Measurements from ENCODE around the gene KIAA1328.
"Not testable (repeated sequence)": the region's sequence is repeated elsewhere in the genome, so short reads cannot be mapped to it uniquely, and the experiment has no call there.

KIAA1328 gene

DNA sequence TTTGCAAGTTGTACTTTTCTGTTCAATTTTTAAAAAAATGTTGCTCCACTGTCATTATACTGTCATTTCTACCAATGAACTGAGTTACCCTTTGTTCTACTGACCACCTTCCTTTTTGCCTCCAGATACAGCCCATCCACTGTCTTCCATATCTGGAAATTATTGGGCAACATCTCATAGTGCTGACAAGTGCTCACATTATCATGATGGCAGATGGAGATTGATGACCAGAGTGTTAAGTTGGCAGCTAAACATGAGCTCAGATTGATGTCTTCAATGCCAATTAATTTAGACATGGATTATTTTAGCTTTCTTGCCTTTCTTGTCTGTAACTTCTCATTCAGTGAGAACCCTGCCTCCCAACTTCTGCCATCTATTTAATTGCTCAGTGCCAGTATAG lies 76.6 kb downstream of the KIAA1328 start:
- Mint-ChIP-seq H3K4me1 (no peaks in the 10 kb centered on the region), H3K27me3 (no peaks in the 10 kb centered on the region), H3K36me3 (peaks cover 14% of the 10 kb centered on the region), H3K27ac (no peak overlapping the region), H3K4me3 (no peak overlapping the region), H3K9me3 (peaks cover 4% of the 10 kb centered on the region)
- DNase-seq (ENCODE audit: low spot score in 2 of 2): no peak
- no peak for ATAC-seq (ENCODE audit: low read depth)

DNA sequence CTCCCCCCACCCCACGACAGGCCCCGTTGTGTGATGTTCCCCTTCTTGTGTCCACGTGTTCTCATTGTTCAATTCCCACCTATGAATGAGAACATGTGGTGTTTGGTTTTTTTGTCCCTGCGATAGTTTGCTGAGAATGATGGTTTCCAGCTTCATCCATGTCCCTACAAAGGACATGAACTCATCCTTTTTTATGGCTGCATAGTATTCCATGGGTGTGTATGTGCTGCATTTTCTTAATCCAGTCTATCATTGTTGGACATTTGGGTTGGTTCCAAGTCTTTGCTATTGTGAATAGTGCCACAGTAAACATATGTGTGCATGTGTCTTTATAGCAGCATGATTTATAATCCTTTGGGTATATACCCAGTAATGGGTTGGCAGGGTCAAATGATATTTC lies 80.4 kb downstream of the KIAA1328 start:
- not testable (repeated sequence) for H3K27me3 Mint-ChIP-seq; H3K27ac Mint-ChIP-seq; H3K4me3 Mint-ChIP-seq; ATAC-seq (ENCODE audit: low read depth); H3K9me3 Mint-ChIP-seq; DNase-seq (ENCODE audit: low spot score in 2 of 2)
- Mint-ChIP-seq H3K4me1 (peaks cover 13% of the 10 kb centered on the region), H3K36me3 (peaks cover 24% of the 10 kb centered on the region)

DNA sequence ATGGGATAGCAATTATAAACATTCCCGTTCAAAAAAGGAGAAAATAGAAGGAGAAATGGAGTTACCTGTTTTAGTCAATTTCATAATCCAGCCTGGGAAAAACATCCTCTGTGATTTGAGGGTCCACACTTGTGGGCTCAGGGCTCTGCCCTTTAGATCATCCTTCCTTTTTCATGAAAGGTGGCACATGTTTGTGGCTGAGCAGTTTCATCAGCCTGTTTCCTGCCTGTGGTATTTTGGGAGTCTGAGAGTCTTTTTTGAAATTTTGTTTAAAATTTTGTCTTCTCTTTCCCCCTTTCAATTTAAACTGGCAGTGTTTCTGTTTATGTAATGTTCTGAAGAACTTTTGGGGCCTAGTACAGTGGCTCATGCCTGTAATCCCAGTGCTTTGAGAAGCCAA lies 84.0 kb downstream of the KIAA1328 start:
- Mint-ChIP-seq H3K27me3 (no peaks in the 10 kb centered on the region), H3K36me3 (peaks cover 16% of the 10 kb centered on the region), H3K4me1 (peaks cover 13% of the 10 kb centered on the region), H3K9me3 (no peaks in the 10 kb centered on the region), H3K4me3 (no peak overlapping the region), H3K27ac (no peak overlapping the region)
- ATAC-seq (ENCODE audit: low read depth) (no peak), DNase-seq (ENCODE audit: low spot score in 2 of 2) (no peak)

DNA sequence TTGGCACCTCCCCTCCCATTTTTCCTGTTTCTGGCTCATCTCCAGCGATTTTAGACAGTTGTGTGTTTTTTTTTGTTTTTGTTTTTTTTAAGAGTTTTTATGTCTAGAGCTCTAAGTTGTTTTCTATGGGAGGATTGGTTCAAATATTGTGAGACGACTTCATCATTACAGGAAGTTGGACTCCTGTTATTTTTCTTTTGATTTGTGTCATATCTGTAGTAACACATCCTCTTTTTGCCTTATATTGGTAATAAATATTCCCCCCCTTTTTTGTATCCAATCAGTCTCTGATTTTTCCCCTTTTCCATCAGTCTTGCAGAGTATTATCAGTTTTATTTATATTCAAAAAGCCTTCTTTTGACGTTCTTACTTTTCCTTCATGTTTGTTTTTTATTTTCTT lies 89.0 kb downstream of the KIAA1328 start:
- Mint-ChIP-seq H3K27me3 (no peaks in the 10 kb centered on the region), H3K4me3 (no peak overlapping the region), H3K36me3 (peaks cover 18% of the 10 kb centered on the region), H3K27ac (no peak overlapping the region), H3K9me3 (peaks cover 3% of the 10 kb centered on the region), H3K4me1 (peaks cover 6% of the 10 kb centered on the region)
- ATAC-seq (ENCODE audit: low read depth) (no peak), DNase-seq (ENCODE audit: low spot score in 2 of 2) (no peak)

DNA sequence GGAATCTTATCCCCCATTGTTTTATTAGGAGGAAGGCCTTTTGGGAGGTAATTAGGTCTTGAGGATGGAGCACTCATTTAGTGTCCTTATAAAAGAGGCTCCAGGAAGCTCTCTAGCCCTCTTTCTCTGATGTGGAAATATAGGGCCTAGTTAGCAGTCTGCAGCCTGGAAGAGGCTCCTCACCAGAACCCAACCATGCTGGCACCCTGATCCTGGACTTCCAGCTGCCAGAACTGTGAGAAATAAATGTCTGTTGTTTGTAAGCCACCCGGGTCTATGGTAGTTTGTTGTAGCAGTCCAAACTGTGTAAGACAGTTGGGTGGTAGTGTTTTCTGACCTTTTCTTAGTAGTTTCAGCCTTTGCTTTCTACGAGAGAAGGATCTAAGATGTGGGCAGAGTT lies 100.7 kb downstream of the KIAA1328 start:
- Mint-ChIP-seq H3K36me3 (peaks cover 16% of the 10 kb centered on the region), H3K27me3 (no peaks in the 10 kb centered on the region), H3K9me3 (no peaks in the 10 kb centered on the region), H3K4me3 (no peak overlapping the region), H3K4me1 (no peaks in the 10 kb centered on the region), H3K27ac (no peak overlapping the region)
- ATAC-seq (ENCODE audit: low read depth) (no peak), DNase-seq (ENCODE audit: low spot score in 2 of 2) (no peak)

DNA sequence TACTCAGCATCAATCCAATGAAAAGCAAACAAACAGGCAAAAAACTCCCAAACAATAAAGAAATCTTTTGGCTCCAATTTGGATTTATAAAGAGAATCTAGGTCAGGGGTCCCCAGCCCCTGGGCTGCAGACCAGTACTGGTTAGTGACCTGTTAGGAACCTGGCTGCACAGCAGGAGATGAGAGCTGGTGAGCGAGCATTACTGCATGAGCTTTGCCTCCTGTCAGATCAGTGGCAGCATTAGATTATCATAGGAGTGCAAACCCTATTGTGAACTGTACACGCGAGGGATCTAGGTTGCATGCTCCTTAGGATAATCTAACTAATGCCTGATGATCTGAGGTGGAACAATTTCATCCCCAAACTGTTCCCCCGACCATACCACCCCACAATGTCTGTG lies 102.2 kb downstream of the KIAA1328 start:
- no peaks in the 10 kb centered on the region for H3K4me1 Mint-ChIP-seq
- peaks cover 12% of the 10 kb centered on the region for H3K36me3 Mint-ChIP-seq
- H3K27ac Mint-ChIP-seq: no peak overlapping the region
- H3K4me3 Mint-ChIP-seq: no peak overlapping the region
- ATAC-seq (ENCODE audit: low read depth): no peak
- no peaks in the 10 kb centered on the region for H3K9me3 Mint-ChIP-seq
- DNase-seq (ENCODE audit: low spot score in 2 of 2): no peak
- H3K27me3 Mint-ChIP-seq: no peaks in the 10 kb centered on the region

DNA sequence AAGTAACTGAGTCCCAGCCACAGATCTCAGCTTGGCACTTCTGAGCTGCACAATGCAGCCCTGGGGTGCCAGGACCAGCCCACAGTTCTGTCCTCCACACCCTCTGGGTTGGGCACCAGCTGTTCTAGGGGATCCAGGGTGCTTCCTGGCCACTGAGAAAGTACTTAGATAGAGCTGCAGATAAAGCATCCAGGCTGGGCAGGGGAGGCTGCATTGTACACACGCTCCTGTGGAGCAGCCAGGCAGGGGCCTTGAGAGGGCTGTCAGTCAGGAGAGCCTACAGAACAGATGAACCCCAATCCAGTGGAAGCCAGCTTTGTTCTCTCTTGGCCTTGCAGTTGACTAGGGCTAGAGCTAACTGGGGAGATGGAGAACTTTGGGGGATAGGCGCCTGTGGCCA lies 104.6 kb downstream of the KIAA1328 start:
- no peak for DNase-seq (ENCODE audit: low spot score in 2 of 2)

DNA sequence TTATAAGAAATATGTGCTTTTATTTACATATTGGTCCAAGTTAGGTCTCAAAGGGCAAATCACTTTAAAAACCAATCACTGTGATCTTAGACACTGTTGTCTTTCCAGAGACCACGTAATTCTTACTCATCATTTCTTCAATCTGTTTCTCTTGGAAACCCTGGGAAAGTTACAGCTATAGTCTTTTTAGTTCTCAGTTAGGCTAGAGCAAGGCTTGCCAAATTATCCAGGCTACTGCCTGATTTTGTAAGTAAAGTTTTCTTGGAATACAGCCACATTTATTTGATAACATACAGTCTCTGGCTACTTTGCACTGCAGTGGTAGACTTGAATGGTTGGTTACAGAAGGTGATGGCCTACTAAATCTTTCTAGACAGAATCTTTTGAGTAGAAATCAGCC lies 106.0 kb downstream of the KIAA1328 start:
- no peak overlapping the region for H3K27ac Mint-ChIP-seq
- ATAC-seq (ENCODE audit: low read depth): no peak
- H3K4me3 Mint-ChIP-seq: no peak overlapping the region
- no peaks in the 10 kb centered on the region for H3K27me3 Mint-ChIP-seq
- DNase-seq (ENCODE audit: low spot score in 2 of 2): no peak
- peaks cover 36% of the 10 kb centered on the region for H3K36me3 Mint-ChIP-seq
- no peaks in the 10 kb centered on the region for H3K4me1 Mint-ChIP-seq
- H3K9me3 Mint-ChIP-seq: peaks cover 10% of the 10 kb centered on the region

More for the DNA sequence above, 104.6 kb downstream of the KIAA1328 start:
- Mint-ChIP-seq H3K9me3 (peaks cover 8% of the 10 kb centered on the region), H3K4me1 (no peaks in the 10 kb centered on the region), H3K4me3 (no peak overlapping the region), H3K36me3 (peaks cover 32% of the 10 kb centered on the region), H3K27ac (no peak overlapping the region), H3K27me3 (no peaks in the 10 kb centered on the region)
- ATAC-seq (ENCODE audit: low read depth): no peak

DNA sequence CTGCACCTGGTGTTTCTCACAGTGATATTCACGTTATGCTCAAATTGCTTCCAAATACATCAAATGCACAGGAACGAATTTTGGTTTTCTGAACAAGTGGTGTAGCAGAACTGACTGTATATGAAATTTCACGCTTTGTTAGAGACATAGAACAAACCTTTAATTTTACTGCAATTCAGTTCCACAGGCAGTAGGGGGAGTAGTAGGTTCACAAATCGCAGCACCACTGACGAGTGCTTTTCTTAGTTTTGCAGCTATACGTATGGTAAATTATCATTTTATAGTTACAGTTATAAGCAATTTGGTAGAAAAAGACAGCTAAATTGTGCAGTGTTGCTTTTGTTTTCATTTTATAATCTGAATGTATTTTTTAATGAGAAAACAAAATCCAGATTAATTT lies 113.3 kb downstream of the KIAA1328 start:
- Mint-ChIP-seq H3K9me3 (peaks cover 9% of the 10 kb centered on the region), H3K4me3 (no peak overlapping the region), H3K4me1 (no peaks in the 10 kb centered on the region), H3K27me3 (no peaks in the 10 kb centered on the region), H3K36me3 (peaks cover 19% of the 10 kb centered on the region), H3K27ac (no peak overlapping the region)
- ATAC-seq (ENCODE audit: low read depth) (no peak), DNase-seq (ENCODE audit: low spot score in 2 of 2) (no peak)

DNA sequence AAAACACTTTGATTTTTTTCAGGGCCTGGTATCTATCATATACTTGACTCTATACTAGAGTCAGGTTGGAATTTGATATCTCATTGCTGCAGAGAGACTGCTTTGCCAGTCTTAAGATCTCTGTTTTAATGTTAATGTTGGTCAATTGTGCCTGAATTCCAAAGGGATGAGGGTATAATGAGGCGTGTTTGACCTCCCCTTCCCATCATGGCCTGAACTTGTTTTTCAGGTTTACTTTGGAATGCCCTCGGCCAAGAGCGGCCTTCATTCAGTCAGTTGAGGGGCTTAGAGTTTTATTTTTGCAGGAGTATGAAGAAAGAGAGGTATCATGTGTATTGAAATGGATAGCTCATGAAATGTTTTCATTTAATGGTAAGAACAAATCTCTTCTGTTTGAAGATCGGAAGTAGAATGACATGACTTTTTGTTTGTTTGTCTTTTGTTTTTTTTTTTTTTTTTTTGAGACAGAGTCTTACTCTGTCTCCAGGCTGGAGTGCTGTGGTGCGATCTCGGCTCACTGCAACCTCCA lies 119.0 kb downstream of the KIAA1328 start:
- Mint-ChIP-seq H3K27ac (no peak overlapping the region), H3K4me3 (no peak overlapping the region), H3K27me3 (no peaks in the 10 kb centered on the region), H3K4me1 (no peaks in the 10 kb centered on the region), H3K9me3 (no peaks in the 10 kb centered on the region), H3K36me3 (peaks cover 8% of the 10 kb centered on the region)
- ATAC-seq (ENCODE audit: low read depth) (no peak), DNase-seq (ENCODE audit: low spot score in 2 of 2) (no peak)

DNA sequence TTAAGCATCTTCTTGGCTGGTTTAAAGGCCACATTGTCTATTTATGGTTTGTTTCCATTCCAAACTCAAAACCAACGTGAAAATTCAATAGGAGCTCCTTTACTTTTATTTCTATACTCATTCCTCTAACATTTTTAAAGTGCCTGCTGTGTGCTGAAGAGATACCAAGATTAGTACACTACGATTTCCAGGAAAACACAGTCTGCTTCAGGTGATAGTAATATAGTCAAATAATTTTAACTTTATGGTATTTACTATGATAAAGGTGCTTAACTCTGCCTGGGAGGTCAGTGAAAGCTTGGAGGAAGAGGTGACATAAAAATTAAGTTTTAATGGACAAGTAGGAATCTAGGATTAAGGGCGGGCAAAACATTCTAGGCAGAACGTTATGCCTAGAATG lies 121.4 kb downstream of the KIAA1328 start:
- ATAC-seq (ENCODE audit: low read depth) (no peak), DNase-seq (ENCODE audit: low spot score in 2 of 2) (no peak)
- no peak overlapping the region for H3K4me3 Mint-ChIP-seq
- no peak overlapping the region for H3K27ac Mint-ChIP-seq
- H3K9me3 Mint-ChIP-seq: no peaks in the 10 kb centered on the region
- H3K36me3 Mint-ChIP-seq: peaks cover 8% of the 10 kb centered on the region
- no peaks in the 10 kb centered on the region for H3K4me1 Mint-ChIP-seq
- no peaks in the 10 kb centered on the region for H3K27me3 Mint-ChIP-seq

DNA sequence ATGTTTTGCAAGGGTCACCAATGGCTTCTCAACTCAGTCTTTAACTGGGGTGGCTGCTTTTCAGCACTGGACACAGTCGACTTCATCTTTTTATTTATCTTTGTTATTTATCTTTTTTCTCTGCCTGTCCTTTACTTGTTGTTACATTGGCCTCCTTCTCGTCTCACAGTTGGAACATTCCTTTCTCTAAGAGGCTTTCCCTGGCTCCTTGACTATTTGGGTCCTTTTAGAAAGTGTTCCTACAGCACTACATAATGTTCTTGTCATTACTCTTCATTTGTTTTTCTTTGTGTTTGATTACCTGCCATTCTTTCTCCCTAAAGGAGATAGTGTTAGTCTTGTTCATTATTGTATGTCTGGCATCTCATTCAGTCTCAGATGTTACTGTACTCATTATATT lies 122.0 kb downstream of the KIAA1328 start:
- Mint-ChIP-seq H3K4me1 (no peaks in the 10 kb centered on the region), H3K27ac (no peak overlapping the region), H3K27me3 (no peaks in the 10 kb centered on the region), H3K36me3 (peaks cover 12% of the 10 kb centered on the region), H3K4me3 (no peak overlapping the region), H3K9me3 (no peaks in the 10 kb centered on the region)
- ATAC-seq (ENCODE audit: low read depth) (no peak), DNase-seq (ENCODE audit: low spot score in 2 of 2) (no peak)

DNA sequence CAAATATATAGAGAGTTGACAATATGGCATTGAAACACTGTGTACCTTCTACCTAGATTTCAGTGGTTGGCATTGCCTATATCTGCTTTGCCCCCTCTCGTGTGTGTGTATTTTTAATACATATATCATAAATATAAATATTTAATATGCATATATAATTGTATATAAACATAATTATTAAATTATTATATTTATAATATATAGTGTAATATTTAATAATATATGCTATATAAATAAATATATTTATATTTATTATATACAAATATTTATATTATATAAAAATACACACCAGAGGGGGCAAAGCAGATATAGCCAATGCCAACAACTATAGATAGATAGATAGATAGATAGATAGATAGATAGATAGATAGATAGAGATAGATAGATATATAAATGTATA lies 124.1 kb downstream of the KIAA1328 start:
- H3K4me1 Mint-ChIP-seq: no peaks in the 10 kb centered on the region
- no peak for ATAC-seq (ENCODE audit: low read depth)
- H3K27ac Mint-ChIP-seq: no peak overlapping the region
- no peaks in the 10 kb centered on the region for H3K27me3 Mint-ChIP-seq
- no peak overlapping the region for H3K4me3 Mint-ChIP-seq
- peaks cover 16% of the 10 kb centered on the region for H3K36me3 Mint-ChIP-seq
- no peak for DNase-seq (ENCODE audit: low spot score in 2 of 2)
- H3K9me3 Mint-ChIP-seq: peaks cover 2% of the 10 kb centered on the region

DNA sequence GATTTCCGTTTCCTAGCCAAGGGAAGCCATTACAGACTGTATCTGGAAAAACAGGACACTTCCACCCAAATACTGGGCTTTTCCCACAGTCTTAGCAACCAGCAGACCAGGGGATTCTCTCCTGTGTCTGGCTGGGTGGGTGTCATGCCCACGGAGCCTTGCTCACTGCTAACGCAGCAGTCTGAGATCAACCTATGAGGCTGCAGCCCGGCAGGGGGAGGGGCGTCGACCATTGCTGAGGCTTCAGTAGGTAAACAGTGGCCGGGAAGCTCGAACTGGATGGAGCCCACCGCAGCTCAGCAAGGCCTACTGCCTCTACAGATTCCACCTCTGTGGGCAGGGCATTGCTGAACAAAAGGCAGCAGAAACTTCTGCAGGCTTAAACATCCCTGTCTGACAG lies 131.1 kb downstream of the KIAA1328 start:
- Mint-ChIP-seq H3K27me3 (no peaks in the 10 kb centered on the region), H3K27ac (no peak overlapping the region), H3K4me3 (no peak overlapping the region), H3K9me3 (peaks cover 2% of the 10 kb centered on the region), H3K36me3 (peaks cover 45% of the 10 kb centered on the region), H3K4me1 (peaks cover 5% of the 10 kb centered on the region)
- DNase-seq (ENCODE audit: low spot score in 2 of 2) (no peak), ATAC-seq (ENCODE audit: low read depth) (no peak)

DNA sequence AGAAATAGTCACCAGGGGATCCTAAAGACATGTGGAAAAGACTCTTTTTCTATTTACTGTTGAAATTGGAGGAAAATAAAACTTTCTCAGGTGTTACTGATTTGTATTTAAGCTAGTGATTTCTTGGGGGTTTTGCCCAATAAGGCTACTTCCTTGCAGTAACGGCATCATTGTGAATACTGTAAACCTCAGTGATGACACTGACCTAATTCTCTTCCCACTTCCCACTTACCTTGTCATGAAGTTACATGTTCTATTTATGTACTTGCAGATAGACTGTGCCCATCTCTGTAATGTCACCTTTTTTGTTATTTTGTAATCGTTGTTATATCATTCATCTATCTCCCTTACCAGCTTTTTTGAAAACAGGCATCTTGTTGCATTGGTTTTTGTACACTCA lies 134.5 kb downstream of the KIAA1328 start:
- ATAC-seq (ENCODE audit: low read depth): no peak
- Mint-ChIP-seq H3K9me3 (peaks cover 15% of the 10 kb centered on the region), H3K4me3 (no peak overlapping the region), H3K4me1 (peaks cover 5% of the 10 kb centered on the region), H3K27me3 (no peaks in the 10 kb centered on the region), H3K27ac (no peak overlapping the region), H3K36me3 (peaks cover 46% of the 10 kb centered on the region)
- no peak for DNase-seq (ENCODE audit: low spot score in 2 of 2)
